Neural cell (in vitro differentiated cells): ENCODE results near the gene PROK1.

ENCODE experiments used
- EZH2 ChIP-seq: fragments of 200-600, 300-800 bp; shearing (Covaris generic), sonication (generic); IDR thresholded peaks from 2 replicates; pipeline ENCODE4 v1.6.1; 2014; ENCODE audit warnings: antibody characterized with exemption, low read length, borderline replicate concordance, mild to moderate bottlenecking; ENCODE audit not compliant: insufficient read depth, poor library complexity, severe bottlenecking
- MXI1 ChIP-seq: fragments of 450-650 bp; conservative IDR thresholded peaks from 2 replicates; pipeline ENCODE4 v1.6.1; 2014; ENCODE audit warnings: antibody characterized with exemption, mild to moderate bottlenecking; ENCODE audit not compliant: poor library complexity, severe bottlenecking
- POLR2AphosphoS5 ChIP-seq: IDR thresholded peaks from 2 replicates; pipeline ENCODE4 v1.6.1; 2012
- RAD21 ChIP-seq: fragments of 450-650 bp; conservative IDR thresholded peaks from 2 replicates; pipeline ENCODE4 v1.6.1; 2014; ENCODE audit warnings: antibody characterized with exemption, mild to moderate bottlenecking, moderate library complexity
- SMC3 ChIP-seq: fragments of 450-650 bp; conservative IDR thresholded peaks from 2 replicates; pipeline ENCODE4 v1.6.1; 2014; ENCODE audit warnings: antibody characterized with exemption, mild to moderate bottlenecking, moderate library complexity; ENCODE audit not compliant: poor library complexity
- TF ChIP-seq, protein P1 (sequence below): fragments of 450-650 bp; IDR thresholded peaks from 2 replicates; pipeline ENCODE4 v1.5.1; 2014; ENCODE audit warnings: antibody characterized with exemption, mild to moderate bottlenecking, moderate library complexity; ENCODE audit not compliant: poor library complexity, severe bottlenecking
- TF ChIP-seq, protein P2 (sequence below): IDR thresholded peaks from 2 replicates; pipeline ENCODE4 v1.6.1; 2012; ENCODE audit warnings: borderline replicate concordance

DNA sequence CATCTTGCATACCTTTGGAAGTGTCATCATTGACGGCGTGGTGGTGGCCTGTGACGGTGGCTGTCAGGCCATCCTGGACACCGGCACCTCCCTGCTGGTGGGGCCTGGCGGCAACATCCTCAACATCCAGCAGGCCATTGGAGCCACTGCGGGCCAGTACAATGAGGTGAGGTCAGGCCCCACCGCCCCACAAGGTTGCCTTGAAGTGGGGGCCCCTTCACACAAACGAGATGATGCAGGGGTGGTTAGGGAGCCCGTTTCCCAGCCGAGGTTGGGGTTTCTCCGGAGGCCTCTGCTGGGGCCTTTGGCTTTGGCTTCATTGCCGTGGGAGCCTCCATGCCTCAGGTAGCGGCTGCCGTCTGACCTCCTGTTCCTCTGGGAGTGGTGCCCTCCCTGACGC is 38.5 kb downstream of the PROK1 start:
- TF ChIP-seq SMC3 (no peak), MXI1 (no peak), POLR2AphosphoS5 (no peak), EZH2 (no peak), RAD21 (no peak)
- TF ChIP-seq, protein P1, sequence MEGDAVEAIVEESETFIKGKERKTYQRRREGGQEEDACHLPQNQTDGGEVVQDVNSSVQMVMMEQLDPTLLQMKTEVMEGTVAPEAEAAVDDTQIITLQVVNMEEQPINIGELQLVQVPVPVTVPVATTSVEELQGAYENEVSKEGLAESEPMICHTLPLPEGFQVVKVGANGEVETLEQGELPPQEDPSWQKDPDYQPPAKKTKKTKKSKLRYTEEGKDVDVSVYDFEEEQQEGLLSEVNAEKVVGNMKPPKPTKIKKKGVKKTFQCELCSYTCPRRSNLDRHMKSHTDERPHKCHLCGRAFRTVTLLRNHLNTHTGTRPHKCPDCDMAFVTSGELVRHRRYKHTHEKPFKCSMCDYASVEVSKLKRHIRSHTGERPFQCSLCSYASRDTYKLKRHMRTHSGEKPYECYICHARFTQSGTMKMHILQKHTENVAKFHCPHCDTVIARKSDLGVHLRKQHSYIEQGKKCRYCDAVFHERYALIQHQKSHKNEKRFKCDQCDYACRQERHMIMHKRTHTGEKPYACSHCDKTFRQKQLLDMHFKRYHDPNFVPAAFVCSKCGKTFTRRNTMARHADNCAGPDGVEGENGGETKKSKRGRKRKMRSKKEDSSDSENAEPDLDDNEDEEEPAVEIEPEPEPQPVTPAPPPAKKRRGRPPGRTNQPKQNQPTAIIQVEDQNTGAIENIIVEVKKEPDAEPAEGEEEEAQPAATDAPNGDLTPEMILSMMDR: no peak
- TF ChIP-seq, protein P2, sequence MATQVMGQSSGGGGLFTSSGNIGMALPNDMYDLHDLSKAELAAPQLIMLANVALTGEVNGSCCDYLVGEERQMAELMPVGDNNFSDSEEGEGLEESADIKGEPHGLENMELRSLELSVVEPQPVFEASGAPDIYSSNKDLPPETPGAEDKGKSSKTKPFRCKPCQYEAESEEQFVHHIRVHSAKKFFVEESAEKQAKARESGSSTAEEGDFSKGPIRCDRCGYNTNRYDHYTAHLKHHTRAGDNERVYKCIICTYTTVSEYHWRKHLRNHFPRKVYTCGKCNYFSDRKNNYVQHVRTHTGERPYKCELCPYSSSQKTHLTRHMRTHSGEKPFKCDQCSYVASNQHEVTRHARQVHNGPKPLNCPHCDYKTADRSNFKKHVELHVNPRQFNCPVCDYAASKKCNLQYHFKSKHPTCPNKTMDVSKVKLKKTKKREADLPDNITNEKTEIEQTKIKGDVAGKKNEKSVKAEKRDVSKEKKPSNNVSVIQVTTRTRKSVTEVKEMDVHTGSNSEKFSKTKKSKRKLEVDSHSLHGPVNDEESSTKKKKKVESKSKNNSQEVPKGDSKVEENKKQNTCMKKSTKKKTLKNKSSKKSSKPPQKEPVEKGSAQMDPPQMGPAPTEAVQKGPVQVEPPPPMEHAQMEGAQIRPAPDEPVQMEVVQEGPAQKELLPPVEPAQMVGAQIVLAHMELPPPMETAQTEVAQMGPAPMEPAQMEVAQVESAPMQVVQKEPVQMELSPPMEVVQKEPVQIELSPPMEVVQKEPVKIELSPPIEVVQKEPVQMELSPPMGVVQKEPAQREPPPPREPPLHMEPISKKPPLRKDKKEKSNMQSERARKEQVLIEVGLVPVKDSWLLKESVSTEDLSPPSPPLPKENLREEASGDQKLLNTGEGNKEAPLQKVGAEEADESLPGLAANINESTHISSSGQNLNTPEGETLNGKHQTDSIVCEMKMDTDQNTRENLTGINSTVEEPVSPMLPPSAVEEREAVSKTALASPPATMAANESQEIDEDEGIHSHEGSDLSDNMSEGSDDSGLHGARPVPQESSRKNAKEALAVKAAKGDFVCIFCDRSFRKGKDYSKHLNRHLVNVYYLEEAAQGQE: no peak
